ENCODE data around the gene CDC14B.
"Not testable (repeated sequence)": the region's sequence is repeated elsewhere in the genome, so short reads cannot be mapped to it uniquely, and the experiment has no call there.

Gene CDC14B

GRCh38 chr9:96618209-96619123 is 1.2 kb downstream of the CDC14B start:
- no peaks in the 10 kb centered on the region for H3K27me3 ChIP-seq (ENCODE audit: insufficient read depth, low read length)
- peaks cover 29% of the 10 kb centered on the region for H3K4me1 ChIP-seq (ENCODE audit: insufficient read depth, low read length)
- peak overlapping the region; percentile 50 for H3K4me3 ChIP-seq (ENCODE audit: low read length)
- H3K9me3 ChIP-seq (ENCODE audit: low read length) = no peaks in the 10 kb centered on the region
- H2AFZ ChIP-seq (ENCODE audit: low read depth, low read length) = peak overlapping the region; percentile 70
- no peaks in the 10 kb centered on the region for H3K36me3 ChIP-seq (ENCODE audit: insufficient read depth, low read length)

- no peaks in the 10 kb centered on the region for H3K27me3 ChIP-seq (ENCODE audit: insufficient read depth, low read length)
- no peak overlapping the region for H2AFZ ChIP-seq (ENCODE audit: low read depth, low read length)
- no peaks in the 10 kb centered on the region for H3K36me3 ChIP-seq (ENCODE audit: insufficient read depth, low read length)
- no peaks in the 10 kb centered on the region for H3K9me3 ChIP-seq (ENCODE audit: low read length)
- H3K4me1 ChIP-seq (ENCODE audit: insufficient read depth, low read length) = peaks cover 37% of the 10 kb centered on the region
- peak overlapping the region; percentile 50 for H3K4me3 ChIP-seq (ENCODE audit: low read length)
Observed at GRCh38 chr9:96617439-96618185, 2.0 kb downstream of the CDC14B start.

- peaks cover 44% of the 10 kb centered on the region for H3K4me1 ChIP-seq (ENCODE audit: insufficient read depth, low read length)
- no peaks in the 10 kb centered on the region for H3K27me3 ChIP-seq (ENCODE audit: insufficient read depth, low read length)
- H3K36me3 ChIP-seq (ENCODE audit: insufficient read depth, low read length) = no peaks in the 10 kb centered on the region
- H2AFZ ChIP-seq (ENCODE audit: low read depth, low read length) = no peak overlapping the region
- no peak overlapping the region for H3K4me3 ChIP-seq (ENCODE audit: low read length)
- no peaks in the 10 kb centered on the region for H3K9me3 ChIP-seq (ENCODE audit: low read length)
Observed at GRCh38 chr9:96616817-96617438, 2.7 kb downstream of the CDC14B start.

GRCh38 chr9:96615411-96615810 is 4.2 kb downstream of the CDC14B start:
- H3K9me3 ChIP-seq (ENCODE audit: low read length) = no peaks in the 10 kb centered on the region
- H3K4me1 ChIP-seq (ENCODE audit: insufficient read depth, low read length) = peaks cover 52% of the 10 kb centered on the region
- H3K36me3 ChIP-seq (ENCODE audit: insufficient read depth, low read length) = no peaks in the 10 kb centered on the region
- H3K4me3 ChIP-seq (ENCODE audit: low read length) = no peak overlapping the region
- no peak overlapping the region for H2AFZ ChIP-seq (ENCODE audit: low read depth, low read length)
- H3K27me3 ChIP-seq (ENCODE audit: insufficient read depth, low read length) = no peaks in the 10 kb centered on the region

GRCh38 chr9:96614664-96615063 is 5.0 kb downstream of the CDC14B start:
- H3K27me3 ChIP-seq (ENCODE audit: insufficient read depth, low read length); H3K9me3 ChIP-seq (ENCODE audit: low read length); H2AFZ ChIP-seq (ENCODE audit: low read depth, low read length); H3K36me3 ChIP-seq (ENCODE audit: insufficient read depth, low read length); H3K4me3 ChIP-seq (ENCODE audit: low read length): not testable (repeated sequence)
- H3K4me1 ChIP-seq (ENCODE audit: insufficient read depth, low read length) = peaks cover 48% of the 10 kb centered on the region

- H3K9me3 ChIP-seq (ENCODE audit: low read length) = no peaks in the 10 kb centered on the region
- no peaks in the 10 kb centered on the region for H3K36me3 ChIP-seq (ENCODE audit: insufficient read depth, low read length)
- no peak overlapping the region for H2AFZ ChIP-seq (ENCODE audit: low read depth, low read length)
- H3K4me3 ChIP-seq (ENCODE audit: low read length) = no peak overlapping the region
- H3K4me1 ChIP-seq (ENCODE audit: insufficient read depth, low read length) = peaks cover 46% of the 10 kb centered on the region
- no peaks in the 10 kb centered on the region for H3K27me3 ChIP-seq (ENCODE audit: insufficient read depth, low read length)
Observed at GRCh38 chr9:96612966-96613589, 6.6 kb downstream of the CDC14B start.

GRCh38 chr9:96612105-96612965 is 7.3 kb downstream of the CDC14B start:
- H3K4me1 ChIP-seq (ENCODE audit: insufficient read depth, low read length) = peaks cover 38% of the 10 kb centered on the region
- no peaks in the 10 kb centered on the region for H3K9me3 ChIP-seq (ENCODE audit: low read length)
- H3K36me3 ChIP-seq (ENCODE audit: insufficient read depth, low read length) = no peaks in the 10 kb centered on the region
- H2AFZ ChIP-seq (ENCODE audit: low read depth, low read length) = no peak overlapping the region
- no peaks in the 10 kb centered on the region for H3K27me3 ChIP-seq (ENCODE audit: insufficient read depth, low read length)
- H3K4me3 ChIP-seq (ENCODE audit: low read length) = peak overlapping the region; percentile 29

GRCh38 chr9:96611302-96611701 is 8.3 kb downstream of the CDC14B start:
- H3K36me3 ChIP-seq (ENCODE audit: insufficient read depth, low read length) = no peaks in the 10 kb centered on the region
- no peaks in the 10 kb centered on the region for H3K27me3 ChIP-seq (ENCODE audit: insufficient read depth, low read length)
- no peaks in the 10 kb centered on the region for H3K9me3 ChIP-seq (ENCODE audit: low read length)
- H3K4me1 ChIP-seq (ENCODE audit: insufficient read depth, low read length) = peaks cover 34% of the 10 kb centered on the region
- peak overlapping the region; percentile 29 for H3K4me3 ChIP-seq (ENCODE audit: low read length)
- H2AFZ ChIP-seq (ENCODE audit: low read depth, low read length) = no peak overlapping the region

GRCh38 chr9:96609732-96610131 is 9.9 kb downstream of the CDC14B start:
- H3K4me1 ChIP-seq (ENCODE audit: insufficient read depth, low read length) = peaks cover 38% of the 10 kb centered on the region
- no peaks in the 10 kb centered on the region for H3K9me3 ChIP-seq (ENCODE audit: low read length)
- H3K27me3 ChIP-seq (ENCODE audit: insufficient read depth, low read length) = no peaks in the 10 kb centered on the region
- no peaks in the 10 kb centered on the region for H3K36me3 ChIP-seq (ENCODE audit: insufficient read depth, low read length)
- no peak overlapping the region for H2AFZ ChIP-seq (ENCODE audit: low read depth, low read length)
- H3K4me3 ChIP-seq (ENCODE audit: low read length) = no peak overlapping the region

GRCh38 chr9:96607971-96608370 is 11.7 kb downstream of the CDC14B start:
- peaks cover 30% of the 10 kb centered on the region for H3K4me1 ChIP-seq (ENCODE audit: insufficient read depth, low read length)
- H3K9me3 ChIP-seq (ENCODE audit: low read length) = no peaks in the 10 kb centered on the region
- no peaks in the 10 kb centered on the region for H3K36me3 ChIP-seq (ENCODE audit: insufficient read depth, low read length)
- no peak overlapping the region for H2AFZ ChIP-seq (ENCODE audit: low read depth, low read length)
- H3K27me3 ChIP-seq (ENCODE audit: insufficient read depth, low read length) = no peaks in the 10 kb centered on the region
- no peak overlapping the region for H3K4me3 ChIP-seq (ENCODE audit: low read length)

- no peaks in the 10 kb centered on the region for H3K9me3 ChIP-seq (ENCODE audit: low read length)
- H3K4me3 ChIP-seq (ENCODE audit: low read length) = no peak overlapping the region
- peaks cover 7% of the 10 kb centered on the region for H3K4me1 ChIP-seq (ENCODE audit: insufficient read depth, low read length)
- H2AFZ ChIP-seq (ENCODE audit: low read depth, low read length) = no peak overlapping the region
- no peaks in the 10 kb centered on the region for H3K36me3 ChIP-seq (ENCODE audit: insufficient read depth, low read length)
- no peaks in the 10 kb centered on the region for H3K27me3 ChIP-seq (ENCODE audit: insufficient read depth, low read length)
Observed at GRCh38 chr9:96605328-96605727, 14.3 kb downstream of the CDC14B start.

- no peaks in the 10 kb centered on the region for H3K9me3 ChIP-seq (ENCODE audit: low read length)
- no peak overlapping the region for H2AFZ ChIP-seq (ENCODE audit: low read depth, low read length)
- H3K4me1 ChIP-seq (ENCODE audit: insufficient read depth, low read length) = peaks cover 4% of the 10 kb centered on the region
- H3K27me3 ChIP-seq (ENCODE audit: insufficient read depth, low read length) = no peaks in the 10 kb centered on the region
- no peaks in the 10 kb centered on the region for H3K36me3 ChIP-seq (ENCODE audit: insufficient read depth, low read length)
- no peak overlapping the region for H3K4me3 ChIP-seq (ENCODE audit: low read length)
Observed at GRCh38 chr9:96604004-96604319, 15.7 kb downstream of the CDC14B start.
